Measurements from ENCODE around the gene HOXD4.

Gene HOXD4

GRCh38 chr2:176114120-176114929, 37.0 kb upstream of the HOXD4 start:
- peak; percentile 58 for DNase-seq (ENCODE audit: low spot score)

GRCh38 chr2:176114930-176115625, 36.3 kb upstream of the HOXD4 start:
- DNase-seq (ENCODE audit: low spot score), result no peak

- DNase-seq (ENCODE audit: low spot score), result peak; percentile 93
These were observed 35.2 kb upstream of the HOXD4 start, which contains the start of gene HOXD10 for GRCh38 chr2:176115883-176116813. TSS of gene HOXD10 (plus strand) at chr2:176116778. CDS start at chr2:176116834, 56 bp downstream.

- DNase-seq (ENCODE audit: low spot score), result peak; percentile 68
These were observed 34.1 kb upstream of the HOXD4 start for GRCh38 chr2:176117162-176117822.

GRCh38 chr2:176117823-176118371, 33.5 kb upstream of the HOXD4 start:
- no peak for DNase-seq (ENCODE audit: low spot score)

GRCh38 chr2:176118601-176119339, 32.6 kb upstream of the HOXD4 start:
- DNase-seq (ENCODE audit: low spot score), result peak; percentile 84

GRCh38 chr2:176120364-176121189, 30.8 kb upstream of the HOXD4 start:
- DNase-seq (ENCODE audit: low spot score), result peak; percentile 53

- peak; percentile 44 for DNase-seq (ENCODE audit: low spot score)
These were observed 29.9 kb upstream of the HOXD4 start for GRCh38 chr2:176121190-176122051.

GRCh38 chr2:176122052-176122682, 29.2 kb upstream of the HOXD4 start:
- peak; percentile 81 for DNase-seq (ENCODE audit: low spot score)

GRCh38 chr2:176122683-176123410, 28.5 kb upstream of the HOXD4 start, which contains the start of gene HOXD9:
TSS of gene HOXD9 (plus strand) at chr2:176122719. CDS start at chr2:176122769, 50 bp downstream.
- DNase-seq (ENCODE audit: low spot score), result peak; percentile 53

- DNase-seq (ENCODE audit: low spot score), result peak; percentile 47
These were observed 27.8 kb upstream of the HOXD4 start for GRCh38 chr2:176123411-176124109.

- peak; percentile 20 for DNase-seq (ENCODE audit: low spot score)
These were observed 27.0 kb upstream of the HOXD4 start for GRCh38 chr2:176124110-176124946.

- peak; percentile 18 for DNase-seq (ENCODE audit: low spot score)
These were observed 26.2 kb upstream of the HOXD4 start for GRCh38 chr2:176124947-176125771.

GRCh38 chr2:176125772-176126054, 25.6 kb upstream of the HOXD4 start:
- peak; percentile 65 for DNase-seq (ENCODE audit: low spot score)
